ENCODE results near the gene C14orf132.
"Not testable (repeated sequence)": the region's sequence is repeated elsewhere in the genome, so short reads cannot be mapped to it uniquely, and the experiment has no call there.

Gene C14orf132

DNA sequence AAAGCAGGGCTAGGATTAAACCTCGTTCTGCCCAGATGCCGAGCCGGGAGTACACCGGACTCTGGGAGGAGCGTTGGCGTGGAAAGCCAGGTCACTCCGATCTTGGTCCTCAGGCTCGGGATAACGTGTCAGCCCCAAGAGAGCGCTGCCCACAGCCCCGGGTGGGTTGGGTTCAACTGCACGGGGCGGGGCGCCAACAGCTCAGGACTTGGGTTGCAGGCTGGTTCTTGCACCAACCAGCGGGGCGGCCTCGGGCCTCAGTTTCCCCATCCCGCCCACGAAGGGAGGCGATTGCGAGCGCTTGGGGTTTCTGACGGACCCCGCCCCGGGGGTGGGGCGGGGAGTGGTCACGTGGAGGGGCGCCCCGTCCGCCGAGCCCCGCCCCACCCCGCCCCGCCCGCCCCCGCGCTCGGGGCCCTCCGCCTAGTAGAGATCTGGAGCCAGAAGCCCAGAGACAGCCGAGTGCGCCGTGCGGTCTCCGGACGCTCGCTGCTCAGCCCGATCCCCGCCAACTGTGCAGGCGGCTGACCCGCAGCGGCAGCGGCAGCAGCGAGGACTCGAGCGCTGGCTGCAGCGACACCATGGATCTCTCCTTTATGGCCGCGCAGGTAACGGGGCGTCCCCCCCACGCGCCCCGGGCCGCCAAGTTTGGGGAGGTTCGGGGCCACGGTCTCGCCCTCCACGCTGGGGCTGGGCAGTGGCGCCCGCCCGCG lies at the start of gene C14orf132:
Gene C14orf132 (plus strand): TSS at position 443 of the 713 bp plus-strand sequence. CDS start 139 bp downstream, at position 582.
- DNase-seq (ENCODE audit: low spot score), result peak; percentile 71

DNA sequence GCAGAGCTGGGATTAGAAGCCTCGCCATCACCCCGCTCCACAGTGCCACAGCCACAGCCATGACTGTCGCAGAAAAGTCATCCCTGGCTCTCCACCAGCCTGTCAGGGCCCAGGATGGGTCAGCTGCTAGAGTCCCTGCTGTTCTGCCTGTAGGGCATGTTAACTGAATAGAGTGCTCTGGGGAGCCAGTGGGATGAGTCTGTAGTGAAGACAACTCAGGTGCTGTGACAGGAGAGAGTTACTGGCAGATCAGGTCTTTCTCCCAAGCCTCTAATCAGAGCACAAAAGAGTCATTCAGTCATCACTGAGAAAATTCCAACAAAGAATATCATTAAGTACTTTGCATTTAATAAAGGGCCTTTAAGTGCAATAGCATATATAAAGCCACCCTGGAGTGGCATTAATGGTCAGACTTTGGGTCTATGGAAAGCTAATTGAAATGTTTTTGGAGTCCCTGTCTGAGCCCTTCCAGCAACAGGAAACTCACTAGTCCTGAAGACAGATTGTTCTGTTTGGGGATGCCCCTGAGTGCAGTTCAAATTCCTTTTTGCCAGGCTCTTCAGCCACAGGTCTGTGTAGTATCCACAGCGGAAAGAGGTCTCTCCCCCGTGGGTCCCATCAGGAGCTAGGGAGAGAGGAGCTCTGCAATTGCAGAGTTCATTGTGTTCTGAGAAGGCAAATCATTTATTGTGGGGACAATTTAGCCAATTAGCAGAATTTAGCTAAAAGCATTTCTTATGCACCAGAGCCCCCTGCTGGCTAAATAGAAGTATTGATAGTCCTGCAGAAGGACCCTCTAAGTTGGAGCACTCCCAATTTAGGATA lies 45.2 kb upstream of the C14orf132 start:
- DNase-seq (ENCODE audit: low spot score), result peak; percentile 72

DNA sequence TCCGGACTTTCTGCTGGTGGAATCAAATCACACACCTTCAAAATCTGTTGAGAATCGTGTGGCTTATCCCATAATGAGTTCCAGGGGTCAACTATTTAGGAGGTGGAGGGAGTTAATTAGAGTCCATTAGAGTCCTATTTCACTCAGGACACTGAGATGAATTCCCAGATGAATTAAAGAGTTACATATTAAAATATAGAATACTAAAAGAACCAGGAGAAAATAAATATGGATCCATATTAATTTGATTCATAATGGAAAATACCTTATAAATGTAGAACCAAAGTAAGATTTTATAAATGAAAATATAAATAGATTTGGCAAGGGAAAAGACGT lies 44.6 kb upstream of the C14orf132 start:
- DNase-seq (ENCODE audit: low spot score), result no peak

DNA sequence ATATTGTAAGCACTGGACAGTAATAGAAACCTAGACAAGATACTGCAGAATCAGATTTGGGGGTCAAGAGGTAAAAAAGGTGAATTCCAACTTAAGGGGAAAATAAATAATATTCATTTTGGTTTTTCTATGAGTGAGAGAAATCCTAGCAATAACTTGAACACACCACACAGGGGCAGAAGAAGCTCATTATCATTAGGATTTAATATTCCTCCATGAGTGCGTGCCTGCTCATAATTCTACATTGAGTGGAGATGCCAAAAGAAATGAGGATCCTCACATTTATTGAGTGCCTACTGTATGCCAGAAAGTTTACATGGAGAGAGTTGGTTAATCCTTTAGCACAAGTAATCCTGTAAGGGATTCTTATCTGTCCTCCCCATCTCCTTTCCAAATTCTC lies 40.5 kb upstream of the C14orf132 start:
- DNase-seq (ENCODE audit: low spot score), result peak; percentile 50

DNA sequence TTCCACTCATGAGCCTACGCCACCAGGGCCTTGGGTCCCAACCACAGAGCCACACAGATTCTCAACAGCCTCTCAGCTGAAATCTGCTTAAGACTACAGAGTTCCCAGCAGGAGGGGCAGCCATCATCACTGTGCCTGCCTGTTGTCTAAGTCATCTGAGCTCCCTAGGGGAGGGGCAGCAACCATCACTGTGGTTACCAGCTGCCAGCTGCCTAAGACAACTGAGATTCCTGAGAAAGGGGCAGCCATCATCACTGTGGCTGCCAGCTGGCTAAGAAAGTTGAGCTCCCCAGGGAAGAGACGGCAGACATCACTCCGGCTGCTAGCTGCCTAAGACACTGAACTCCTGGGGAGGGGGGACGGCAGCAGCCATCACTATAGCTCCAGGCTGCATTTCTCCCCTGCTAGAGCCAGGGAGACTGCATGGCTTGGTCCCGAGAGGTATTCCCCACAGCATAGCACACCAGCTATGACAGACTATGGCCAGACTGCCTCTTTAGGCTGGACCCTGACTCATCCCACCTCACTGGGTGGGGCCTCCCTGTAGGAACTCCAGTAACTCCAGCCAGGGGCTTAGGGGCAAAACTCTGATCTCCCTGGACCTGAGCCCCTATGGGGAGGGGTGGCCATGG lies 37.2 kb upstream of the C14orf132 start:
- DNase-seq (ENCODE audit: low spot score), result no peak

DNA sequence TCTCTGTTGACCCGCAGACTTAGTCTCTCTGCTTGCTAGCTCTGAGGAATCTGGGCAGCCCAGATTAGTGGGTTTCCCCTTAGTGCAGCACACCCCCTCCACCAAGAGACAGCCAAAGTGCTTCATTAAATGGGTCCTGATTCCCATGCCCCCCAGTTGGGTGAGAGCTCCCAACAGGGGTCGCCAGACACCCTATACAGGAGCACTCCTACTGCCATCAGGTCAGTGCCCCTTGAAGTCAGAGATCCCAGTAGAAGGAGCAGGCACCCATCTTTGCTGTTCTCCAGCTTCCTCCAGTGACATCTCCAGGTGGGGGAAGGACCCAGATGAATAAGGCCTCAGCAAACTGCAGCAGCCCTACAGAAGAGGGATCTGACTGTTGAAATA lies 36.7 kb upstream of the C14orf132 start:
- DNase-seq (ENCODE audit: low spot score), result no peak

DNA sequence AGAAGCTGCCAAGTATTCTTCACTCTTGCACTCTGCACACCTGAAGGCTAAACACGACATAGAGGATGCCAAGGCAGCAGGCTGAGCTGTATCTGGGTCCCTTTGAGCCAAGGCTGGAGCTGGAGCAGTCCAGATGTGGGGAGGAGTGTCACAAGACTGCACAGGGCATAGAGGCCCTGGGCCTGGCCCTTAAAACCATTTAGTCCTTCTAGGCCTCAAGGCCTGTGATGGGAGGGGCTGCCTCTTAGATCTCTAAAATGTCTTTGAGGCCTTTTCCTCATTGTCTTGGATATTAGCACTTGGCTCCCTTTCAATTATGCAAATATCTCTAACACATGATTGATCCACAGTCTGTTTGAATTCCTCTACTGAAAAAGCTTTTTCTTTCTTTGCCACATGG lies 28.0 kb upstream of the C14orf132 start:
- no peak for DNase-seq (ENCODE audit: low spot score)

DNA sequence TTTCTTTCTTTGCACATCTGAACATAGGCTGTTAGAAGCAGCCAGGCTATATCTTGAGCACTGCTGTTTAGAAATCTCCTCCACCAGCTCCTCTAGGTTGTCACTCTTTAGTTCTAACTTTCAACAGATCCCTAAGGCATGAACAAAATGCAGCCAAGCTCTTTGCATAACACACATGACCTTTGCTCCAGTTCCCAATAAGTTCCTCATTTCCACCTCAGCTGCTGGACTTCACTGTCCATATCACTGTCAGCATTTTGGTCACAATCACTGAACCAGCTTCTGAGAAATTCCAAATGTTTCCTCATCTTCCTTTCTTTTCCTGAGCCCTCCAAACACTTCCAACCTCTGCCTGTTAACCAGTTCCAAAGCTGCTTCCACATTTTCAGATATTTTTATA lies 27.6 kb upstream of the C14orf132 start:
- no peak for DNase-seq (ENCODE audit: low spot score)

DNA sequence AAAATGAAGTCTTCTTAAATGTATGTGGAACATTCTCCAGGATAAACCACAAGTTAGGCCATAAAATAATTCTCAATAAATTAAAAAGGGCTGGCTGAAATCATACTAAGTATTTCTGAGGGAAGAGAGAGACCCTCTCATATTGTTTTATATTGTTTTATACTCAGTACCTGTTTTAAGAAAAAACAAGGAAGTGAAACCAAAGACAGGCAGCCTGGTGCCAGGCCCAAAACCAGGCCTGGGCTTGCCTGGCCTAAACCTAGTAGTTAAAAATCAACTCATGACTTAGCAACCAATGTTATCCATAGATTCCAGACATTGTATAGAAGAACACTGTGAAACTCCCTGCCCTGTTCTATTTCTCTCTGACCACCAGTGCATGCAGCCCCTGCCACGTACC lies 26.4 kb upstream of the C14orf132 start:
- DNase-seq (ENCODE audit: low spot score), result not testable (repeated sequence)

DNA sequence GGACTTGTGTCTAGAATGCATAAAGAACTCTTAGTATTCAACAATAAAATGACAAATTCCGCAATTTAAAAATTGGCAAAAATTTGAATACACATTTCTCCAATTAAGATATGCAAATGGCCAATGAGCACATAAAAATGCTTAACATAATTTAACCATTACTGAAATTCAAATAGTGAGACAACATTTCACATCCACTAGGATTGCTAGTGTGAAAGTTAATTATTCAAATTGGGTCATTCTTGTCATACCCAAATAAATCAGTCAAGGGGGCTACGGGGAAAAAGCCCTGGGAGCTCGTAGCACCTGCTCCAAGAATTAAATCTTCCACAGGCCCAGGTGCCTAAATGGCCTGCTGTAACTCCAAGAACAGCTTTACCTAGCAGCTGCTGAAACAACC lies 25.0 kb upstream of the C14orf132 start:
- DNase-seq (ENCODE audit: low spot score), result no peak

DNA sequence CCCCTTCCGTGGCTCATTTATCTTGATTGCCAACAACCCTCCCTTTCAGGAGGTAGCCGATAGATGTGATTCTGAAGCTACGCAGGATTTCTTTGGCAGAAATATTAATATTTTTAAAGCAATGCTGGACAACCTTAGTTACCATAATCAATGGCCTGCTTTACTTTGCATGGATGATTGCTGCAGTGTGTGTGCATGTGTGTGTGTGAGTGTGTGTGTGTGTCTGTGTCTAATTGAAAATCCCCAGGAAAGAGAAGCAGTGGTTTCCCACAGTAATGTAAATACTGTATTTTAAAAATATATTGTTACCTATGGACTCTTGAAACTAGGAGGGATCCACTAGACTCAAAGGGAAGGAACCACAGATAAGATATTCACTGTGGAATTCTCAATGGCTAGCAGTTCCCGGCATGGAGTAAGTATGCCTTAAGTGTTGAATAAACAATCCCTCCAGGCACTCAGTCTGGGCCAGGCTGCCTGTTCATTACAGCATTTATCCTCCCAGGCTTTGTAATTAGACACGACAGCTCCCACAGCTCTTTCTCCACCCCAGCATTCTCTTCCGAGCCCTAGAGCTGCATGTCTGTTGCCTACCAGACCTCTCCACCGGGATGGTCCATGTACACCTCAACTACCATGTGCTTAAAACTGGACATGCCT lies 22.5 kb upstream of the C14orf132 start:
- no peak for DNase-seq (ENCODE audit: low spot score)

DNA sequence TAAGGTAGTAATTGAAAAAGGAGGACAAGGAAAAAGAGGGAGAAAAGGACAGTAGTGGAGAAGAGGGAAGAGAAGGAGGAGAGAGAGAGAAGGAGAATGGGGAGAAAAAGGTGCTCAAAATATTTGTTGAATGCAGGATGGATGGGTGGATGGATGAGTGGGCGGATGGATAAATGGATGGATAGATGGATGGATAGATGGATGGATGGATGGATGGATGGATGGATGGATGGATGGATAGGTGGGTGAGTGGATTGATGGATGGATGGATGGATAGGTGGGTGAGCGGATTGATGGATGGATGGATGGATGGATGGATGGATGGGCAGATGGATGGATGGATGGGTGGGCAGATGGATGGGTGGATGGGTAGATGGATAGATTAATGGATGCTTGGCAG lies 21.3 kb upstream of the C14orf132 start:
- DNase-seq (ENCODE audit: low spot score), result no peak

DNA sequence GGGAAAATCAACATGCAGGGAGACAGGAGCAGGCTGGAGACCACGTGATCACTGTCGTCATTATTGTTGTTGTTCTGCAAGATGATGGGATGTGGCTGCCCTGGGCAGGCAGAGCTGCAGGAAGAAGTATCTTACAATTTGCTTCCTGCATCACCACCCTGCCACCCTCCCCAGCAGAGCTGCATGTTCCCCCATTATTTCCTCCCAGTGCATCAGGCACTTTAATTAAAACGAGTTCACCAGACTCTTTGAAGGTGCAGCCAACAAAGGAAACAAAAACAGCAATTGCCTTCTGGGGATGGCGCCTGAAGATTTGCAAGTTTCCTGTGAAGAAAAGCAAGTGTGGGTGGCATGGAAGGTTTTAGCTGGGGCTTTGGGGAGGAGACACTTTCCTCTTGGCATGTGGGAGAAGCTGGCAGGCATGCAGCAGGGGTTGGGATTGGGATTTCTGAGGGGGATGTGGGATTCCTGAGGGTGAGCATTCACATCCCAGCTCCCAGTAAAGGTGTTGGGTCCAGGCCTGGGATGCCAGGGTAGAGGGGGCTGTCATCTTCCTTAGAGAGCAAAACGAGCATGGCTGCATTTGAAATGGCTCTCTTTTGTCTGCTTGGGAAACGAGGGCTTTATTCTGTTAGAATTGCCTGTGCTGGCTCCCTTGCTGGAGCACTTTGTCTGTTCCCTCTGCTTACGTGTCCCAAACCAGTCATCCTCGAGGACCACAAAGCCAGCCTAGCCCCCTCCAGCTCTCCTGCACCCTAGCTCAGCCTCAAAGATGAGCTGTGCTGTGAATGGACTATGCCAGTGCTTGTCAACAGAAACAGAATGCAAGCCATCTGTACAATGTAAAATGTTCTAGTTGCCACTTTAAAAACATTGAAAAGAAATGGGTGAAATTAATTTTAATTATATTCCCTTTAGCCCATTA lies 11.5 kb upstream of the C14orf132 start:
- DNase-seq (ENCODE audit: low spot score), result peak; percentile 69

DNA sequence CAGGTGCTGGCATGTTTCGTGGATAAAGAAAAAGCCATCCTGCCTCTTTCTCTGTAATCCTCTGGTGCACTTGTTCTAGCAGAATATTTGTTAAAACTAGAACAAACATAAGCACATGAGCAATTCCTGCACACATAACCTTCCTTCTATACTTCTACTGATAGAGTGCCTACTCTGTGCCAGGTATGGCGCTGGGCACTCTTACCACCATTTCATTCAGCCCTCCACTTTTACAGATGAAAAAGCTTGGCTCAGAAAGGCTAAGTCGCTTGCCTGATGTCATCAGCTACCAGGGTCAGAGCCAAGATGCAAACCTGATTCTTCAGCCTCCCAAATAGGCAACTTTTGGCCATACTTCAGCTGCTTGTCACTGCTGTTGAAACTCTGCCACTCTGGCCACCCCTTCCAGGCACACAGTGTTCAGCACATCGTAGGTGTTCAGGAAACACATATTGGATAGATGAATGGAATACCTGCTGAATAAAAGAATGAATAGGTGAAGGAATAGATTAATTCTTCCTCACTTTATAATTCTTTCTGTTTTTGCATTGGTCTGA lies 10.0 kb upstream of the C14orf132 start:
- DNase-seq (ENCODE audit: low spot score), result no peak

DNA sequence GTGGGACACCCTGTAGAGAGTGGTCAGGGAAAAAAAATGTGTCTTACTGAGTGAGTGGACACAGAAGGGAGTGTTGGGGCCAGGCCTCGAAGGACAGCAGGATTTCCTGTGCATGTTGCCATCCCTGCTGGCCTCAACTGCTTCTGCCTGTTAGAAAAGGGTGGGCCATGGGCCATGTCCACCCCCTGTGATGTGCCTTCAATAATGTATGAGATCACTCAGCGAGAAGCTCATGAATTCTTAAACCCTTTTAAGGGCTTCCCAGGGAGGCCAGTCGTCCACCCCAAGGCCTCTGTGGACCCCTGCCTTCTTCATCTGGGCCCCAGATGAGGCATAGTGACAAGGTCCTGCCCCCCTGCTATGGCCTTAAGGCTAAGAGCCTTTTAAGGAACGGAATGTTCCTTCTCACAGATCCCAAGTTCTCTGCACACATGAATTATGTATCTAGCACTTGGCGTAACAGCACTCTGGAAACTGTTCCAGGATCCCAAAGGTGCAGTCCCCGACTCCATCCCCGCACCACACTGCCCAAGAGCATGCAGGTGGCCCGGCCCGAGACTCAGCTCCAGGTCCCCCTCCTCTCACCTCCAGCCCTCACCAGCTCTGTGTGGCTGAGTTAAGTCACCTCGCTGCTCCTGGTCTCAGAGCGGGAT lies 8.9 kb upstream of the C14orf132 start:
- DNase-seq (ENCODE audit: low spot score), result no peak

DNA sequence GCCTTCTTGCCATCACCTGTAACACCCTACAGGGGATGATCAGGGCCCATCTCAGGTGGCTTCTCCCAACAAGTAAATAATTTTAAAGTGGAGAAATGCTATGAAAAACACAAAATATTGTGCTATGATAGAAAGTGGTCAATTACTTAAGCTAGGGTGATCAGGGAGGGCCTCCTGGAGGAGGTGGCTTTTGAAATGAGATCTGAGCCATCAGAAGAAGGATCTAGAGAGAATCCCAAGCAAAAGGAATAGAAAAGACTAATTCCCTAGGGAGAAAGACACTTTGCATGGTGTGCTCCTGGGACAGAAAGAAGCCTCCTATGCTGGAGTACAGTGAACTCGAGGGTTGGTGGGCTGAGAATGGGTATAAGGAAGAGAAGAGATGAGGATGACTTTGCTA lies 7.5 kb upstream of the C14orf132 start:
- DNase-seq (ENCODE audit: low spot score), result no peak

DNA sequence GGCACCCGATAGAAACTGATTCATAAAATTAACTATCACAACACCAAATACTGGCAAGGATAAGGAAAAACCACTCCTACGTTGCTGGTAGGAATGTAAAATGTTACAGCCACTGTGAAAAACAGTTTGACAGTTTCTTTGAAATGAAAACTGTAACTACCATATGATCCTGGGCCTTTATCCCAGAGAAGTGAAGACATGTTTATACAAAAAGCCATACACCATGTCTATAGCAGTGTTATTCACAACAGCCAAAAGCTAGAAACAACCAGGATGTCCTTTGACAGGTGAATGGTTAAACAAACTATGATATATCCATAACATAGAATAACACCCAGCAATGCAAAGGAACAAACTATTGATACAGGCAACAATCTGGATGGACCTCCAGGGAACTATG lies 3.7 kb upstream of the C14orf132 start:
- DNase-seq (ENCODE audit: low spot score), result no peak

DNA sequence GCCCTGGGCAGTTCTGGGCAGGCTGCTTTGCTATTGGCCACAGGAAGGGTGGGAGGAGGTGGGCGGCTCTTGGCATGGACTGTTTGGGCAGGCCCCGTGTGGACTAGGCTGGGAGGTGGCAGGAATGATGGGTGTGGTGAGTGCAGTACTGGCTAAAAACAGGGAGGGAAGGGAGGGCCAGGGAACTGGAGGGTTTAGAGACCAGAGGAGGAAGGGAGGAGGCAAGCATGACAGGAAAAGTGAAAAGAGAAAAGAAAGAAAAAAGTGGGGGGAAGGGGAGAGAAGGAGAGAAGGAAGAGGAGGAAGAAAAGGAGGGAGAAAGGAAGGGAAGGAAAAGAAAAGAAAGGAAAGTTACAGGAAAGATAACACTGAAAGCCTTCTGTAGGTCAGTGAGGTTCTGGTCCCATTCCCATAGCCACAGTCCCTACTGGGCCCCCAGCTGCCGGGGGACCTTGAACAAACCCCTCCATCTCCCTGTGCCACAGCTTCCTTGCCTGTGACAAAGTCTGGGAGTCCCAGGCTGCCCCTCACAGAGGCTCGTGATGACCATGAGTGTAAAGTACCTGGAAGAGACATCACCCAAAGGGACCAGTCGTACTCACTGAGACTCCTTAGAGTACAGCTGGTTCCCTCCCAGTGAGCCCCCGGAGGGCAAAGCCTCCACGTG lies 1.1 kb upstream of the C14orf132 start:
- DNase-seq (ENCODE audit: low spot score), result no peak

DNA sequence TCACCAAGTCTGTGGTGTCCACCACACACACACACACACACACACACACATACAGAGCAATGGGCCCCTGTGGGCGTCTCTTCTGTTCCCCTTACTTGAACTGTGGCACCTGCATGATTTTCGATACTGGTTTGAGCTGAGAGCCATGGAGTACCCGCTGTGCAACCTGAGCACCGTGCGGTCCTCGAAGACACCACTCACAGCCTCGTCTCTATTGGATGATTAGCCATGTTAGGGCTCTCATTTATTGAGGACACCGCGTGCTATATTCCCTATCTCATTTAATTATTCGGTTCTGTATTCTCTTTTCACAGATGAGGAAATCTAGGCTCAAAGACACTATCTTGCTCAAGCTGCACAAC lies 623 bp upstream of the C14orf132 start:
- no peak for DNase-seq (ENCODE audit: low spot score)

DNA sequence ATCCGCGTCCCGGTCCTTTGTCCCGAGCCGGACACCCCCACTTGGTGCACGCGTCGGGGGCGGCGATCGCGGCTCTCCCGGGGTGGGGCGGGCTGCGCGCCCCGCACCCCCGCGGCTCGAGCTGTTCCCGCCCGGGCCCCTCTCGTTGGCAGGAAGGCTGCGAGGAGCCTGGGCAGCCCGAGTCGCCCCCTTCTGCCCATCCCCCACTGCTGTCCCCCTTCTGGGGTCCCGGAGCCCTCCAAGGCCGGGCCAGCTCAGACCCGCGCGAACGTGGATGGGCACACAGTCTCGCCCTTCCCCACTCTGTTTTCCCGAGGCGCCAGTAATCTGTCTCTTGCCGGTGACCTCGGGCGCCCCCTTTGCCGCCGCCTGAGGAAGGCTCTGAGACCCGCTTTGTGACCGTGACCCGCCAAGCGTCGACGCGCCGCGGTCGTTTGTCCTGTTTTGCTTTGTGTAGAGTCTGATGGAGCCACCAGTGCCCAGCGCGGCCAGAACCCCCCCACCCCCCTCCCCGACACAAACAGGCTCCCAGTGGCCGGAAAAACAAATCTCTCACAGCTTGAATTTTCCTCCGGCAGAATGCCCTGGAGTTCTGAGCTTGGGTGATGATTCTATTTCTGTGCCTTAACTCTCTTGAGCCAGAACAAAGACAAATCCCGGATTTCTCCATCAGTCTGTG lies 610 bp downstream of the C14orf132 start:
- peak; percentile 77 for DNase-seq (ENCODE audit: low spot score)
